WTC11 (cell line): Measurements from ENCODE around the gene LEKR1. TPM values are rescaled to one million over a fixed set of nuclear protein-coding genes. Genes with fewer than 3 reads are reported as not detected.

Source experiments
- ATAC-seq: fragments of 200-7000 bp; cut with Tn5 transposase; 2 replicates; pipeline ENCODE4 v1.10.0; 2021; ENCODE audit warnings: mild to moderate bottlenecking, moderate library complexity
- CTCF ChIA-PET: fragments of 300-600 bp; sonication (Branson Sonifier 250); formaldehyde crosslinking; loops from one replicate; lab custom pipeline; 2021; ENCODE audit warnings: antibody characterized with exemption; lab: Charles Lee
- POLR2A ChIA-PET: fragments of 350-600 bp; sonication (Branson Sonifier 250); formaldehyde crosslinking; loops from one replicate; lab custom pipeline; 2021; ENCODE audit warnings: antibody characterized with exemption; lab: Charles Lee
- DNase-seq: peaks from one replicate; pipeline ENCODE4 v3.0.0; 2021; ENCODE audit warnings: low spot score
- H3K27ac Mint-ChIP-seq: 2 replicates; pipeline ENCODE4 v1.8.0; 2021; ENCODE audit warnings: mixed read lengths
- H3K27me3 Mint-ChIP-seq: 2 replicates; pipeline ENCODE4 v1.8.0; 2021; ENCODE audit warnings: low read depth, mild to moderate bottlenecking, moderate library complexity, mixed read lengths
- H3K36me3 Mint-ChIP-seq: 2 replicates; pipeline ENCODE4 v1.8.0; 2021; ENCODE audit warnings: mixed read lengths
- H3K4me1 Mint-ChIP-seq: 2 replicates; pipeline ENCODE4 v1.8.0; 2022; ENCODE audit warnings: mixed read lengths
- H3K4me3 Mint-ChIP-seq: 2 replicates; pipeline ENCODE4 v1.8.0; 2021; ENCODE audit warnings: mild to moderate bottlenecking, moderate library complexity, mixed read lengths
- H3K9me3 Mint-ChIP-seq: 2 replicates; pipeline ENCODE4 v1.8.0; 2021; ENCODE audit warnings: mixed read lengths
- CDX4 ChIP-seq: fragments of 250-450 bp; sonication (Bioruptor Pico); IDR thresholded peaks from 2 replicates; pipeline ENCODE4 v1.9.0; 2021; ENCODE audit warnings: moderate library complexity, mild to moderate bottlenecking, inconsistent platforms, borderline replicate concordance
- EMX1 ChIP-seq: fragments of 250-450 bp; sonication (Bioruptor Pico); IDR thresholded peaks from 2 replicates; pipeline ENCODE4 v1.8.0; 2021; ENCODE audit warnings: mild to moderate bottlenecking
- ERG ChIP-seq: fragments of 250-450 bp; sonication (Bioruptor Pico); IDR thresholded peaks from 2 replicates; pipeline ENCODE4 v1.8.0; 2021; ENCODE audit warnings: mild to moderate bottlenecking
- ESRRA ChIP-seq: sonication (generic); formaldehyde crosslinking; IDR thresholded peaks from 2 replicates; pipeline ENCODE4 v1.8.1; 2022; ENCODE audit warnings: mild to moderate bottlenecking, missing genetic modification reagents, borderline replicate concordance
- FOXJ3 ChIP-seq: sonication (generic); formaldehyde crosslinking; IDR thresholded peaks from 2 replicates; pipeline ENCODE4 v1.9.0; 2021; ENCODE audit warnings: missing genetic modification reagents, mild to moderate bottlenecking, borderline replicate concordance
- FOXP4 ChIP-seq: sonication (generic); formaldehyde crosslinking; IDR thresholded peaks from 2 replicates; pipeline ENCODE4 v1.8.0; 2022; ENCODE audit warnings: mild to moderate bottlenecking, missing genetic modification reagents
- GABPB1 ChIP-seq: sonication (generic); formaldehyde crosslinking; IDR thresholded peaks from 2 replicates; pipeline ENCODE4 v1.8.1; 2023; ENCODE audit warnings: mild to moderate bottlenecking, missing genetic modification reagents
- HMGXB4 ChIP-seq: sonication (generic); formaldehyde crosslinking; IDR thresholded peaks from 2 replicates; pipeline ENCODE4 v1.8.1; 2023; ENCODE audit warnings: mild to moderate bottlenecking, moderate library complexity, missing genetic modification reagents
- JUN ChIP-seq: sonication (generic); formaldehyde crosslinking; IDR thresholded peaks from 2 replicates; pipeline ENCODE4 v1.8.0; 2023; ENCODE audit warnings: mild to moderate bottlenecking, missing genetic modification reagents
- KAT7 ChIP-seq: sonication (generic); formaldehyde crosslinking; IDR thresholded peaks from 2 replicates; pipeline ENCODE4 v1.8.1; 2023; ENCODE audit warnings: missing genetic modification reagents, mild to moderate bottlenecking, borderline replicate concordance
- MYBL2 ChIP-seq: sonication (generic); formaldehyde crosslinking; IDR thresholded peaks from 2 replicates; pipeline ENCODE4 v1.8.1; 2023; ENCODE audit warnings: mild to moderate bottlenecking, moderate library complexity, missing genetic modification reagents
- NFATC4 ChIP-seq: fragments of 250-450 bp; sonication (Bioruptor Pico); IDR thresholded peaks from 2 replicates; pipeline ENCODE4 v1.9.0; 2021; ENCODE audit warnings: mild to moderate bottlenecking
- SMAD3 ChIP-seq: sonication (generic); formaldehyde crosslinking; IDR thresholded peaks from 2 replicates; pipeline ENCODE4 v1.8.0; 2022; ENCODE audit warnings: missing genetic modification reagents, mild to moderate bottlenecking, borderline replicate concordance
- SOX15 ChIP-seq: fragments of 250-450 bp; sonication (Bioruptor Pico); IDR thresholded peaks from 2 replicates; pipeline ENCODE4 v1.9.0; 2021; ENCODE audit warnings: mild to moderate bottlenecking
- TEAD4 ChIP-seq: sonication (generic); formaldehyde crosslinking; IDR thresholded peaks from 2 replicates; pipeline ENCODE4 v1.8.0; 2022; ENCODE audit warnings: mild to moderate bottlenecking, missing genetic modification reagents
- ZMAT4 ChIP-seq: fragments of 250-450 bp; sonication (Bioruptor Pico); IDR thresholded peaks from 2 replicates; pipeline ENCODE4 v1.9.0; 2021; ENCODE audit warnings: mild to moderate bottlenecking
- ZNF317 ChIP-seq: sonication (generic); formaldehyde crosslinking; IDR thresholded peaks from 2 replicates; pipeline ENCODE4 v1.8.1; 2023; ENCODE audit warnings: low read depth, mild to moderate bottlenecking, moderate library complexity, missing genetic modification reagents, borderline replicate concordance
- ZNF416 ChIP-seq: fragments of 250-450 bp; sonication (Bioruptor Pico); IDR thresholded peaks from 2 replicates; pipeline ENCODE4 v1.9.0; 2021; ENCODE audit warnings: mild to moderate bottlenecking, inconsistent platforms
- ZNF425 ChIP-seq: fragments of 250-450 bp; sonication (Bioruptor Pico); conservative IDR thresholded peaks from 2 replicates; pipeline ENCODE4 v1.9.0; 2021; ENCODE audit warnings: mild to moderate bottlenecking
- ZNF671 ChIP-seq: fragments of 250-450 bp; sonication (Bioruptor Pico); IDR thresholded peaks from 2 replicates; pipeline ENCODE4 v1.8.0; 2021; ENCODE audit warnings: mild to moderate bottlenecking
- total RNA-seq: library from RNA; stranded (reverse); gene quantifications from 3 replicates; pipeline ENCODE4 v1.2.3, GENCODE V29; 2021

Gene LEKR1
- total RNA-seq, 1 experiment from 2014 or later = 0.09 TPM

- H3K4me1 Mint-ChIP-seq = peaks cover 15% of the 10 kb centered on the region
- no peak overlapping the region for H3K27ac Mint-ChIP-seq
- POLR2A ChIA-PET = no interaction called here
- no peak for DNase-seq
- H3K4me3 Mint-ChIP-seq = no peak overlapping the region
- no peaks in the 10 kb centered on the region for H3K27me3 Mint-ChIP-seq
- H3K36me3 Mint-ChIP-seq = no peaks in the 10 kb centered on the region
- H3K9me3 Mint-ChIP-seq = no peaks in the 10 kb centered on the region
- no peak for ATAC-seq
- no peak for TF ChIP-seq KAT7 (CRISPR knock-in tag)
- no peak for TF ChIP-seq MYBL2
- TF ChIP-seq SMAD3 (CRISPR knock-in tag) = no peak
- TF ChIP-seq NFATC4 (CRISPR knock-in tag) = no peak
- TF ChIP-seq ZMAT4 (CRISPR knock-in tag) = no peak
- no peak for TF ChIP-seq FOXJ3
- no peak for TF ChIP-seq ZNF317
- TF ChIP-seq ZNF671 (CRISPR knock-in tag) = no peak
- TF ChIP-seq GABPB1 (CRISPR knock-in tag) = no peak
- no peak for TF ChIP-seq ZNF416 (CRISPR knock-in tag)
- TF ChIP-seq CDX4 (CRISPR knock-in tag) = no peak
- no peak for TF ChIP-seq SOX15 (CRISPR knock-in tag)
- TF ChIP-seq ZNF425 (CRISPR knock-in tag) = no peak
- no peak for TF ChIP-seq HMGXB4 (CRISPR knock-in tag)
- TF ChIP-seq EMX1 (CRISPR knock-in tag) = no peak
- no peak for TF ChIP-seq FOXP4 (CRISPR knock-in tag)
- no peak for TF ChIP-seq ESRRA (CRISPR knock-in tag)
- TF ChIP-seq ERG (CRISPR knock-in tag) = no peak
- no peak for TF ChIP-seq TEAD4 (CRISPR knock-in tag)
- TF ChIP-seq JUN (CRISPR knock-in tag) = no peak
- CTCF ChIA-PET = interaction anchor here (0.9 kb wide), 1 partner anchor 169 kb away, joined by 3 read pairs; no protein-coding TSS in a partner anchor
Observed at GRCh38 chr3:156908398-156908797, 82.2 kb downstream of the LEKR1 start.
